Progenitor cell of endocrine pancreas (in vitro differentiated cells): Measurements from ENCODE around the gene SIPA1. TPM values are rescaled to one million over a fixed set of nuclear protein-coding genes. Genes with fewer than 3 reads are reported as not detected.

Experiments used
- DNase-seq: peaks from one replicate; pipeline ENCODE4 v3.0.0; 2021; ENCODE audit warnings: low spot score; ENCODE audit not compliant: unreplicated experiment
- H3K27ac Mint-ChIP-seq: 2 replicates; pipeline ENCODE4 v1.8.0; 2021; ENCODE audit warnings: mild to moderate bottlenecking, moderate library complexity, mixed read lengths
- H3K27me3 Mint-ChIP-seq: 2 replicates; pipeline ENCODE4 v1.8.0; 2021; ENCODE audit warnings: mixed read lengths
- H3K36me3 Mint-ChIP-seq: 2 replicates; pipeline ENCODE4 v1.8.0; 2022; ENCODE audit warnings: mixed read lengths; ENCODE audit not compliant: insufficient read depth
- H3K4me1 Mint-ChIP-seq: 2 replicates; pipeline ENCODE4 v1.8.0; 2021; ENCODE audit warnings: low read depth, mixed read lengths
- H3K4me3 Mint-ChIP-seq: 2 replicates; pipeline ENCODE4 v1.8.0; 2021; ENCODE audit warnings: low read depth, mild to moderate bottlenecking, moderate library complexity, mixed read lengths
- H3K9me3 Mint-ChIP-seq: 2 replicates; pipeline ENCODE4 v1.8.0; 2021; ENCODE audit warnings: low read depth, mixed read lengths
- total RNA-seq: library from RNA; stranded (reverse); gene quantifications from 2 replicates; pipeline ENCODE4 v1.2.1, GENCODE V29; 2021
- TF ChIP-seq, protein P1 (sequence below): fragments of 200-600 bp; sonication (generic); IDR thresholded peaks from one replicate; pipeline ENCODE4 v1.5.0; 2021; ENCODE audit warnings: antibody characterized with exemption, mild to moderate bottlenecking; ENCODE audit not compliant: unreplicated experiment

The SIPA1 gene
- total RNA-seq, 1 donor from 2014 or later: 19.5 TPM

DNA sequence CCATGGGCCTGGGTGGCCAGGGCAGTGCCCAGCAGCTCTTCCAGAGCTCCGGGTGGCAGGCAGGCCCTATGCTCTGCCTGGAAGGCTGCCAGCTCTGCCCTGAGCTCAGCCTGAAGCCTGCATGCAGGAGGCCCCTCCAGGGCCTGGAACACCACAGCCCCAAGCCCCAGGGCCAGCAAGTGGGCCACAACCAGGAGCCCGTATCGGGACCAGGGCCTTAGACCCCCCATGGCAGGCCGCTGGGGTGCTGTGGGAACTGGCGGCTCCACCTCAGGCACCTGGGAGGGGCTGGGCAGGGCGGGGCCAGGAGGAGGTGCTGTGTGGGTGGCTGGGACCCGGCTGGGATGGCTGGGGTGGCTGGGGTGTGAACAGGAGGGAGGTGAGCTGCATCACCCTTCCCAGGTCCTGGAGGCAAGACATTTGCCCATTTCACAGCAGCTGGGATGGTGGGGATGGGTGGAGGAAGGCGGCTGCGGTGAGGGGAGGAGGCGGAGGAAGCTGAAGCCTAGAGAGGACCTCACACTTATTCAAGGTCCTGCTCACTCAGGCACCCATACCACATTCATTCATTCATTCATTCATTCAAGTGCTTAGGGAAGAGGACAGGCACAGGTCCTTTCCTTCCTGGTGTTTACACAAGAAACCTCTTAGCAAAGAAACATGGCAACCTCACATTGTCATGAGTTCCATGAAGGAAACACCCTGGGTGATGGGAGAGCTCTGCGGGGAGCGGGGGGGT is 42.2 kb upstream of the SIPA1 start, which contains the start of gene KCNK7:
TSS of gene KCNK7 (minus strand) at position 258 of the 739 bp plus-strand sequence. CDS start at position 230, 28 bp downstream.
- DNase-seq: no peak
- Mint-ChIP-seq H3K4me3 (no peak within 1 kb of the TSS), H3K27me3 (peaks cover 31% of the 10 kb centered on the region), H3K36me3 (peaks cover 2% of the 10 kb centered on the region), H3K27ac (no peak within 1 kb of the TSS), H3K4me1 (no peaks in the 10 kb centered on the region), H3K9me3 (no peaks in the 10 kb centered on the region)
- TF ChIP-seq, protein P1, sequence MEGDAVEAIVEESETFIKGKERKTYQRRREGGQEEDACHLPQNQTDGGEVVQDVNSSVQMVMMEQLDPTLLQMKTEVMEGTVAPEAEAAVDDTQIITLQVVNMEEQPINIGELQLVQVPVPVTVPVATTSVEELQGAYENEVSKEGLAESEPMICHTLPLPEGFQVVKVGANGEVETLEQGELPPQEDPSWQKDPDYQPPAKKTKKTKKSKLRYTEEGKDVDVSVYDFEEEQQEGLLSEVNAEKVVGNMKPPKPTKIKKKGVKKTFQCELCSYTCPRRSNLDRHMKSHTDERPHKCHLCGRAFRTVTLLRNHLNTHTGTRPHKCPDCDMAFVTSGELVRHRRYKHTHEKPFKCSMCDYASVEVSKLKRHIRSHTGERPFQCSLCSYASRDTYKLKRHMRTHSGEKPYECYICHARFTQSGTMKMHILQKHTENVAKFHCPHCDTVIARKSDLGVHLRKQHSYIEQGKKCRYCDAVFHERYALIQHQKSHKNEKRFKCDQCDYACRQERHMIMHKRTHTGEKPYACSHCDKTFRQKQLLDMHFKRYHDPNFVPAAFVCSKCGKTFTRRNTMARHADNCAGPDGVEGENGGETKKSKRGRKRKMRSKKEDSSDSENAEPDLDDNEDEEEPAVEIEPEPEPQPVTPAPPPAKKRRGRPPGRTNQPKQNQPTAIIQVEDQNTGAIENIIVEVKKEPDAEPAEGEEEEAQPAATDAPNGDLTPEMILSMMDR: no peak

DNA sequence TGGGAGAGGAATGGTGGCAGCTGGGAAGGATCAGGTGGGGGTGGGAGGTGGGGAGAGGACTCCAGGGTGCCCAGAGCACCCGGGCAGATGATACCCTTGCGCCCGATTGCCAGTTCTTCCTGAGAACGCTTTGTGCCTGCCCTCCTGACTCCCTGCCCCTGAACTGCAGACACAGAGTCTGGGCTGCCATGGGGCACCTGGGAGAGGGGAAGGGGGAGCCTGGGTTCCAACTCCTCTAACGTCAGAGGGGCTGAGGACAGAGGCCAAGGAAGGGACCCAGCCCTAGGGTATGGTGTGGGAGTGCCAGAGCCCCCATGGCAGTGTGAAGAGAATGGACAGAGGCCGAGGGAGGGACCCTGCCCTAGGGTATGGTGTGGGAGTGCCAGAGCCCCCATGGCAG is 41.4 kb upstream of the SIPA1 start:
- Mint-ChIP-seq H3K36me3 (peaks cover 2% of the 10 kb centered on the region), H3K27me3 (peaks cover 25% of the 10 kb centered on the region), H3K4me3 (no peak overlapping the region), H3K27ac (no peak overlapping the region), H3K9me3 (no peaks in the 10 kb centered on the region), H3K4me1 (no peaks in the 10 kb centered on the region)
- DNase-seq: no peak
- TF ChIP-seq, protein P1: no peak

DNA sequence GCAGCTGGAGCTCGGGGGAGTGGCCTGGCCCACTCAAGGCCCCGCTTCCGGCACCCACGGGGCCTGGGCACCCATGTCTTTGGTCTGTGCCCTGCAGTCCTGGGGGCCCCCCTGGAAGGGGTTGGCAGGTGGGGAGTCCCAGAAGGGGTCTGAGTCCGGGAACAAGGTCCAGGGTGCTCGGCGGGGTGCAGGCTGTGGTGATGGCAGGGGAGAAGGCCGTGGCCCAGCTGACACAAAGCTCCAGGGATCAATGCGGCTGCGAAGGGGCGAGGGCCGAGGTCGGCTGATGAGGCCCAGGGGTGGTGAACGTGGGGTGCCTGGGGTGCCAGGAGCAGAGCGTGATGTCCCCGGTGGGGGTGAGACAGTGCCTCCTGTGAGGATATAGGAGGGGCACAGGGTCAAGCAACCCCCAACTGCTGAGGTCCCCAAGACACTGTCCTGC is 39.6 kb upstream of the SIPA1 start:
- no peak overlapping the region for H3K4me3 Mint-ChIP-seq
- no peak for DNase-seq
- H3K4me1 Mint-ChIP-seq: no peaks in the 10 kb centered on the region
- H3K27ac Mint-ChIP-seq: no peak overlapping the region
- H3K36me3 Mint-ChIP-seq: peaks cover 3% of the 10 kb centered on the region
- TF ChIP-seq, protein P1: no peak
- peaks cover 13% of the 10 kb centered on the region for H3K27me3 Mint-ChIP-seq
- no peaks in the 10 kb centered on the region for H3K9me3 Mint-ChIP-seq

DNA sequence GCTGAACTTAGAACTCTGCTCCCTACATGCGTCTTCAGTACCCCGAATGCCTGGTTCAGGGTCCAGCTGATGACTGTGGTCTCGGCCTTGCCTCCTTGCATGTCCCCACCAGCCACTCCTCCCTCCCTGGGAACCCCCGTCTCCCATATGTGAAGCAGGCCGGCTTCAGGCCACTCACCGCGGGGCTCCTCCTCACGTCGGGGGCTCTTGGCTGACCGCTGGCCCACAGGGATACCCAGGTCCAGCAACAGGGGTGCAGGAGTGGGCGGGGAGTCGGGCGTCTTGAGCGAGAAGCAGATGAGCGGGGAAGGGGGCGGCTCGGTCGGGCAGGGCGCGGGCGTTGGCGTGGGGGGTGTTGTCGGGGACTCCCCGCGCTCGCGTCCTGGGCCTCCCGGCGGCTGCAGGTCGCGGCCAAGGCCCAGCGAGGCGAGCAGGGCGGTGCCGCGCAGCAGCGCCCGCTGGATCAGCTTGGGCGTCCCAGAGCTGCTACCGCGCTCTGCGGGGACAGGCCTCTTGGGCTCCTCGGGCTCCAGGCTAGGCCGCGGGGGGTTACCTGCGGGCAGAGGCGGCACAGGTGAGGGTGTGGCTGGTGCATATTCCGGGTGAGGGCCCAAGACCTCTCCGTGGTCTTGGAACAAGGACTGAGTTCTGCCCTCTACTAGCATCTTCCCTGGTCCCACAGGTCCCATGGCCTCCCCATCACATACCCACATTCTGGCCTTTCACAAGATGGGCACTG is 38.5 kb upstream of the SIPA1 start:
- Mint-ChIP-seq H3K36me3 (peaks cover 8% of the 10 kb centered on the region), H3K4me3 (no peak overlapping the region), H3K9me3 (no peaks in the 10 kb centered on the region), H3K4me1 (no peaks in the 10 kb centered on the region), H3K27ac (no peak overlapping the region), H3K27me3 (peaks cover 4% of the 10 kb centered on the region)
- TF ChIP-seq, protein P1: no peak
- no peak for DNase-seq

DNA sequence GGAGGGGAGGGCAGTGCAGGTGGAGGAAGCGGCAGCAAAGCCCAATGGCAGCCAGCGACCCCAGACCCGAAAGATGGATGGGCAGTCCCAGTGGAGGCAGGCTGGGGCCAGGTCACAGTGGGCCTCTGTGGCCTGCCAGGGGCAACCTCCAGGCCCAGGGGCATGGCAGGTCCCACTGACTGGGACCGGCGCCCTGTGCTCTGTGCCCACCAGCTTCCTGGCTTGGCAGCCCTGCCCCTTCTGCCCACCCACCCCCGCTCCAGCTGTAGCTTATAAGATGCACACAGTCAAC is 38.0 kb upstream of the SIPA1 start:
- Mint-ChIP-seq H3K27me3 (peaks cover 3% of the 10 kb centered on the region), H3K36me3 (peaks cover 9% of the 10 kb centered on the region), H3K4me1 (no peaks in the 10 kb centered on the region), H3K9me3 (no peaks in the 10 kb centered on the region), H3K27ac (no peak overlapping the region), H3K4me3 (no peak overlapping the region)
- TF ChIP-seq, protein P1: no peak
- no peak for DNase-seq
